ENCODE measurements around the gene TLR9.

The TLR9 gene

DNA sequence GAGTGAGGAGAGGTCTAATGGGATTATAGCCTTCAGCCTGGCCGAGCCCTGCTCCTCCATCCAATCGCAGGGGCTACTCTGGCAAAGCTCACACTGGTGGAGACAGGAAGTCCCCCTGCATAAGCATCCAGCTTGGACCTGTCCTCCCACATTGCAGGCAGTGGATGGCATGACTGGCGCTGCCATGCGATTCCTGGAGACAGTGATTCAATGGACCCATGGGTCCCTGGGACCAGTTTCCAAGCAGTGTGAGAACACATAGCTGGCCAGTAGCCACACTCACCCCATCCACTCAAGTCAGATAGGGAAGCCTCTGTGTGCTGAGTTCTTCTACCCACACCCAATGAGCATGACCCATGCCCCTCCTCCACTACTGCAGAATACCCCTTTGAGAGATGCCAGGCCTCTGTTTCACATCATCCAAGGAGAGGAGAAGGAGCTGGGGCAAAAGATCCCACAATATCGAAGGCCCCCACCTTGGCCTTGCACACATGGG lies 53.1 kb downstream of the TLR9 start:
- no peak for DNase-seq (ENCODE audit: low spot score)

DNA sequence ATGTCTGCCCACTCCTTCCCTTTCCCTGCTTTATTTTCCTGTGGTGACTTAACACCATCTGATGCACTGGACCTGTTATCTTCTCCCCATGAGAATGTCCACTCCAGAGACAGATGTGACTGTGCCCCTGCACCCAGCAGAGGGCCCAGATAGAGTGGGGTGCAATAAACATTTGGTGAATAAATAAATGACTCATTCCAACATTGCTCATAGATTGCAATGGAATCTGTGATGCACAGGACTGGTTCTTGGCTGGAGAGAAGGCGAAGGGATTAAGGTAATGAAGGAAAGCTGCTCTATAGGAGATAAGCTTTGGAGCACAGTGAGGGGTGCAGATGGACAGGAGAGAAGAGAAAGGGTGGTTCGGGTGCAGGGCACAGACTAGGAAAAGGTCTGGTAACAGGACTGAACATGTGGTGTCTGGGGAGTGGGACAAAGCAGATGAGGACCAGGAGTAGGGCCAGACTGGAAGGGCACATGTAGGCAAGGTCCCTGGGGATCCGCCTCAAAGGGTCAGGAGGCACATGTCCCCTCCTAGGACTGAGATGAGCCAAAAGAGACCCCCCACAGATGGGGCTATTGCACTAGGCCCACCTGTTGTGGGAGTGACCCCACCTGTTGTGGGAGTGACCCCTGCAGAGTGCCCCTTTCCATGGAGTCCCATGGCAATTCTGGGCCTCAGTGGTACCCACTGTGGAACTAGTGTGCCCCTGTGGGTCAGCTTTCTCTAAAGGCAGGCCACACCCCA lies 53.8 kb downstream of the TLR9 start:
- no peak for DNase-seq (ENCODE audit: low spot score)
